Effector memory CD8-positive, alpha-beta T cell (primary cell): Measurements from ENCODE around the gene DARS2.
"Not testable (repeated sequence)": the region's sequence is repeated elsewhere in the genome, so short reads cannot be mapped to it uniquely, and the experiment has no call there.

Experiments
- ATAC-seq: fragments of 150-1000 bp; cut with Tn5 transposase; replicated peaks from 2 replicates; pipeline ENCODE4 v1.10.0; 2021; ENCODE audit warnings: mild to moderate bottlenecking, moderate library complexity
- DNase-seq, 3 experiments: peaks; one replicate each; pipeline ENCODE4 v3.0.0; 2021
- H3K27ac Mint-ChIP-seq, 2 donors: one replicate each; pipeline ENCODE4 v1.8.0; 2022; ENCODE audit warnings: mild to moderate bottlenecking in 2 of 2, mixed read lengths in 2 of 2, moderate library complexity in 2 of 2
- H3K27me3 Mint-ChIP-seq, 2 donors: one replicate each; pipeline ENCODE4 v1.8.0; 2022; ENCODE audit warnings: mixed read lengths in 2 of 2
- H3K36me3 Mint-ChIP-seq: one replicate; pipeline ENCODE4 v1.8.0; 2022; ENCODE audit warnings: mild to moderate bottlenecking, moderate library complexity, mixed read lengths; ENCODE audit not compliant: insufficient read depth
- H3K4me1 Mint-ChIP-seq, 2 donors: one replicate each; pipeline ENCODE4 v1.8.0; 2022; ENCODE audit warnings: low read depth in 2 of 2, mixed read lengths in 2 of 2
- H3K4me3 Mint-ChIP-seq, 2 donors: one replicate each; pipeline ENCODE4 v1.8.0; 2022; ENCODE audit warnings: mild to moderate bottlenecking in 2 of 2, mixed read lengths in 2 of 2, moderate library complexity in 2 of 2
- H3K9me3 Mint-ChIP-seq, 2 donors: one replicate each; pipeline ENCODE4 v1.8.0; 2022; ENCODE audit warnings: mixed read lengths in 2 of 2
- total RNA-seq, 9 experiments: gene quantifications; one replicate each; lab custom pipeline; 2026; lab: John Stamatoyannopoulos, UW

DARS2 gene, protein sequence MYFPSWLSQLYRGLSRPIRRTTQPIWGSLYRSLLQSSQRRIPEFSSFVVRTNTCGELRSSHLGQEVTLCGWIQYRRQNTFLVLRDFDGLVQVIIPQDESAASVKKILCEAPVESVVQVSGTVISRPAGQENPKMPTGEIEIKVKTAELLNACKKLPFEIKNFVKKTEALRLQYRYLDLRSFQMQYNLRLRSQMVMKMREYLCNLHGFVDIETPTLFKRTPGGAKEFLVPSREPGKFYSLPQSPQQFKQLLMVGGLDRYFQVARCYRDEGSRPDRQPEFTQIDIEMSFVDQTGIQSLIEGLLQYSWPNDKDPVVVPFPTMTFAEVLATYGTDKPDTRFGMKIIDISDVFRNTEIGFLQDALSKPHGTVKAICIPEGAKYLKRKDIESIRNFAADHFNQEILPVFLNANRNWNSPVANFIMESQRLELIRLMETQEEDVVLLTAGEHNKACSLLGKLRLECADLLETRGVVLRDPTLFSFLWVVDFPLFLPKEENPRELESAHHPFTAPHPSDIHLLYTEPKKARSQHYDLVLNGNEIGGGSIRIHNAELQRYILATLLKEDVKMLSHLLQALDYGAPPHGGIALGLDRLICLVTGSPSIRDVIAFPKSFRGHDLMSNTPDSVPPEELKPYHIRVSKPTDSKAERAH
- 13.4 to 50.7 (median 30.5) reads per million in 9 experiments for total RNA-seq

DNA sequence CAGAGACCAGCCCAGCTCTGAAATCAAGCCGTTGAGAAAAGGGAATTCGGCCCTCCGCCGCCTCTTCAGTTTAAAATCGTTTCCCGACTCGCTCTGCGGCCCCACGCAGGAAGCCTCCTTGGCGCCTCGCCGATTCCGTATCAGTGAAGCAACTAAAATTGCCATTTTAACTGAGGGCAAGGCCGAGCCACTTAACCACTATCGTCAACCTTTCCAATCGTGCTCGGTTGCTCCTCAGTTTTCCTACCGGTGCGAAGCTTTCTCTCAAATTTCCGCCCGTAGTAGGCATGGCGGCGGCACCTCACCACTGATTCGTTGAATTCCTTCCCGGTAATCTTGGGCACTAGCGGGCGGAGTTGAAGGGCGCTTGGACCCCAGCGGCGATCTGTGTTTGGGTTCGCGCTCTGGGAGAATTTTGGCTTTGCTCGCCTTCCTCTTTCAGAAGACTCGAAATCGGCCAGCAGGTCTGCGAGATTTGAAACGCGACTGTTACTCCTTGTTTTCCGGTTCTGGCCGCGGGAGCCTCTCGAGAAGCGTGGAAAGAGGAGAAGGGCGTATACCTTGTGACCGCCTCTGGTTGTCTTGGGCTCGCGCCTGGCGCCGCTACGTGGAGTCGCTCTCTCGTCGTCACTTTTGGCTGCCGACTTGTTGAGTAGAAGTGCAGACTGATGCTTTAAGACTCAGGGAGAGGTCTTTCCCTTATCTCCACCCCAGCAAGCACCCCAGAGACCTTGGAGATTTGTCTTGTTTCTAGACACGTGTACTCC lies at the start of gene DARS2, which contains the start of gene CENPL:
DARS2 (plus strand) TSS at position 359 of the 767 bp plus-strand sequence. CDS start 557 bp downstream, outside the sequence.
CENPL (minus strand) TSS at position 569 of the 767 bp plus-strand sequence. CDS start 13,584 bp downstream, outside the sequence.
- ATAC-seq = peak; percentile 85
- H3K36me3 Mint-ChIP-seq = peaks cover 21% of the 10 kb centered on the region
- H3K9me3 Mint-ChIP-seq = no peaks in the 10 kb centered on the region
- no peaks in the 10 kb centered on the region for H3K27me3 Mint-ChIP-seq
- H3K4me1 Mint-ChIP-seq = peaks cover 30 to 44% of the 10 kb centered on the region in 2 donors
- H3K27ac Mint-ChIP-seq = peak within 1 kb of the TSS; percentile 93 to 96
- H3K4me3 Mint-ChIP-seq = peak within 1 kb of the TSS; percentile 97 to 100
- DNase-seq = peak; percentile 86 to 90 (median 87)

DNA sequence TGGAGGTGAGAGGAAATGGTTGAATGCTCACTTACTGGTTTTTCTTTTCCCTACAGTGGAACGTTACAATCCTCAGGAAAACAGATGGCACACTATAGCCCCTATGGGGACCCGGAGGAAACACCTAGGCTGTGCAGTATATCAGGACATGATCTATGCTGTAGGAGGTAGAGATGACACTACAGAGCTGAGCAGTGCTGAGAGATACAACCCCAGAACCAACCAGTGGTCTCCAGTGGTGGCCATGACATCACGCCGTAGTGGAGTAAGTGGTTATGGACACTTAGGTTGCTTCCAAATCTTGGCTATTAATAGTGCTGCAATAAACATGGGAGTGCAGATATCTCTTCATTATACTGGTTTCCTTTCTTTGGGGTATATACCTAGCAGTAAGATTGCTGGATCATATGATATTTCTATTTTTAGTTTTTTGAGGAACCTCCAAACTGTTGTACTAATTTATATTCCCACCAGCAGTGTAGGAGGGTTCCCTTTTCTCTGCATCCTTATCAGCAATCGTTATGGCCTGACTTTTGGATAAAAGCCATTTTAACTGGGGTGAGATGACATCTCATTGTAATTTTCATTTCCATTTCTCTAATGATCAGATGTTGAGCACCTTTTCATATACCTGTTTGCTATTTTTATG lies 48.8 kb upstream of the DARS2 start:
- H3K9me3 Mint-ChIP-seq = no peaks in the 10 kb centered on the region
- peaks cover 38% of the 10 kb centered on the region for H3K36me3 Mint-ChIP-seq
- DNase-seq (no peak), ATAC-seq (no peak)
- no peaks in the 10 kb centered on the region for H3K27me3 Mint-ChIP-seq
- peaks cover 2 to 11% of the 10 kb centered on the region in 2 donors for H3K4me1 Mint-ChIP-seq
- H3K4me3 Mint-ChIP-seq = no peak overlapping the region
- H3K27ac Mint-ChIP-seq = peak overlapping the region; percentile 54 to 84

DNA sequence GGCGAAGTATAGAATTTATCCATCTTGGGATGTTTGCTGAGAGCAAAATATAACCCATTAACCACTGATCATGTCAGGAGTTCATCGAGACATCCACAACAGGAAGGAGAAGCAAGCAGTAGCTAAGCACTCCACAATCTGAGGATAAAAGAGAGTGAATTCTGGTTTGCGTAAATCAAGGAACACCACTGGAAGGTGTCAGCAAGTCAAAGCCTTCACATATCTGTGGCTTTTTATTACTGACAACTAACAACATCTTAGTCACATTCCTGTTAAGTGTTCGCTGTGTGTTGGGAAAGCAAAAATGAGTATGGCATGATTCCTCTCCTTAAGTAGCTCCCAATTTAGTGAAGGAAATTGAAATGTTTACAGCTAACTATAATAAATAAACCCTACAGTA lies 44.5 kb upstream of the DARS2 start:
- H3K9me3 Mint-ChIP-seq = no peaks in the 10 kb centered on the region
- no peak for DNase-seq
- peaks cover 71% of the 10 kb centered on the region for H3K36me3 Mint-ChIP-seq
- ATAC-seq = no peak
- peaks cover 2 to 11% of the 10 kb centered on the region in 2 donors for H3K4me1 Mint-ChIP-seq
- no peak overlapping the region for H3K27ac Mint-ChIP-seq
- no peaks in the 10 kb centered on the region for H3K27me3 Mint-ChIP-seq
- H3K4me3 Mint-ChIP-seq = no peak overlapping the region

DNA sequence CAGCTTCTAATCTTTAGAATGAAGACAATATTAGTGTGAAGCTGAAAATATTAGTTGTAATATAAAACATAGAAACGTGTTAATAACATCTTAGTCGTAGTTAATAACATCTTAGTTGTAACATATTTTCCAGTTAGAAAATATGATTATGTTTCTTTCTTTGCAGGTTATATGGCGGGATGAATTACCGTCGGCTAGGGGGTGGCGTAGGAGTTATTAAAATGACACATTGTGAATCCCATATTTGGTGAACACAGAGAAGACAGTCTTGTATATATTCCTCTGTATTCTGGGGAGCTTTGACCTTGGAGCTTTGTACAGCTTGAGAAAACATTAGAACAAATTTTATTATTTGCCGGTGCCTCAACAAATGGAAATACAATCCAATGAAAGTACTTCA lies 39.5 kb upstream of the DARS2 start:
- no peak for ATAC-seq
- Mint-ChIP-seq H3K36me3 (peaks cover 63% of the 10 kb centered on the region), H3K9me3 (no peaks in the 10 kb centered on the region), H3K27ac (peak overlapping the region in 1 of 2 donors; percentile 29), H3K27me3 (no peaks in the 10 kb centered on the region), H3K4me1 (no peaks in the 10 kb centered on the region), H3K4me3 (no peak overlapping the region)
- DNase-seq = no peak

DNA sequence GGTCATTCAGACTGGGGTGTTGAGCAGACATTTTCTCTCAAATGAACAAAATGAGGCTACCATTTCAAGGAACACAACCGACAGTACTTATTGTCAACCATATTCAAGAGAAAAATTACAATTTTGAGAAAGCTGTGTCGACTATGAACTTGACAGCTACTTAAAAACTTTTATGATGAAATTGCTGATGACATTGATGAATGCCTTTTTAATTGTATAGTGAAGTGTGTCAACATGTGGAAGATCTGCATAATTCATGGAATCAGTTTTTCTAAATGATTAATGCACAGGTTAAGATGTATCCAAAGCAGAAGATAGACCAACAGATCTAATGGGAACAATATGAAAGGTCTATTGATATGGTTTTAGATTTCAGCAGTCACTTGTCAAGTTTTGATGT lies 34.6 kb upstream of the DARS2 start:
- ATAC-seq = no peak
- Mint-ChIP-seq H3K27ac (peak overlapping the region in 1 of 2 donors; percentile 49), H3K4me3 (no peak overlapping the region), H3K36me3 (peaks cover 32% of the 10 kb centered on the region), H3K27me3 (no peaks in the 10 kb centered on the region), H3K9me3 (no peaks in the 10 kb centered on the region), H3K4me1 (no peaks in the 10 kb centered on the region)
- DNase-seq = no peak

DNA sequence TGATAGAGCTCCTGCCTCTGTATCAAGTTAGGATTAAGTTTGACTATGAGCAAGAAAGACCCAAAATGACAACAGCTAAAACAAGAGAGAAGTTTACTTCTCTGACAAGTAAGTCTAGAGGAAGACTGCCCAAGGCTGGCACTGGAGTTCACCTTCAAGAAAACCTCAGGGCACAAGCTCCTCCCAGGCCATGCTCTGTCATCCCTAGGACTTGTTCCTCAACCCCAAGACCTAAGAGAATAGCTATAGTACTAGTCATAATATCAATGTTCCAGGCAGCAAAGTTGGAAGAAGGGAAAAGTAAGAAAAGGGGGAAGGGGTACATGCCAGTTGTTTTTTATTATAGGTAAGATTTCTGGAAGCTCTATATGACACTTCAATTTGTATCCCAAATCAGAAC lies 26.4 kb upstream of the DARS2 start:
- ATAC-seq (no peak), DNase-seq (no peak)
- no peaks in the 10 kb centered on the region for H3K4me1 Mint-ChIP-seq
- no peaks in the 10 kb centered on the region for H3K9me3 Mint-ChIP-seq
- peak overlapping the region in 1 of 2 donors; percentile 54 for H3K27ac Mint-ChIP-seq
- no peak overlapping the region for H3K4me3 Mint-ChIP-seq
- H3K27me3 Mint-ChIP-seq = no peaks in the 10 kb centered on the region
- H3K36me3 Mint-ChIP-seq = peaks cover 11% of the 10 kb centered on the region

DNA sequence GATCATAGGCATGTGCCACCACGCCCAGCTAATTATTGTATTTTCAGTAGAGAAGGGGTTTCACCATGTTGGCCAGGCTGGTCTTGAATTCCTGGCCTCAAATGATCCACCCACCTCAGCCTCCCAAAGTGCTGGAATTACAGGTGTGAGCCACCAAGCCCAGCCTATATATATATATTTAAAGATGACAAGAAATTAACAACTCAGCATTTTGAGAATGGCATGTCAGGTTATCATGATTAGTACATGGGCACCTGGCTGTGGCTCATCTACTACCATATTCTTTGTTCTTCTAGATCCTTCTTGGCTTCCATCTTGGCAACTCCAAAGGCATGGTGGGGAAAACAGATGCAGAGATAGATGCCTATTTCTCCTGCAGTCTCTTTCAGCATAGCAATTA lies 24.5 kb upstream of the DARS2 start:
- ATAC-seq, H3K4me1 Mint-ChIP-seq, H3K4me3 Mint-ChIP-seq, DNase-seq, H3K27me3 Mint-ChIP-seq, H3K9me3 Mint-ChIP-seq: not testable (repeated sequence)
- H3K27ac Mint-ChIP-seq = peak overlapping the region in 1 of 2 donors; percentile 55
- H3K36me3 Mint-ChIP-seq = peaks cover 11% of the 10 kb centered on the region

DNA sequence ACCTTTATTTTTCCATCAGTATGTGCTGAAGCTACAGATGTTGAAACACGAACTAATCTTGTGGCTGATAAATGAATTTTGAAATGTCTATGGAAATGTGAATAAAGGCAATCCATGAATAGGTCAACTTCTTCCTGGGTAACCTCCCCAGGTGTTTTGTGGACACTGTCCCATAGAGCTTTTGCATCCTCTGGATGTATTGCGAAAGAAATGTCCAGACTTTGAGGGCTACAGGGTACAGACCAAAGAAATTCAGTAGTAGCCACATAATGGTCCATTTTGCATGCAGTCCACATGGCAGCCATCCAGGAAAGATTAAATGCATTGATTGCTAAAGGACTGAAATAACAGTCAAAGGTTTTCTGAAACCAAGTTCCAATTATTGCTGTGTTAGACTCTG lies 21.5 kb upstream of the DARS2 start:
- no peak for DNase-seq
- H3K9me3 Mint-ChIP-seq = no peaks in the 10 kb centered on the region
- no peaks in the 10 kb centered on the region for H3K4me1 Mint-ChIP-seq
- no peak overlapping the region for H3K27ac Mint-ChIP-seq
- H3K4me3 Mint-ChIP-seq = no peak overlapping the region
- H3K36me3 Mint-ChIP-seq = peaks cover 20% of the 10 kb centered on the region
- no peak for ATAC-seq
- H3K27me3 Mint-ChIP-seq = no peaks in the 10 kb centered on the region

DNA sequence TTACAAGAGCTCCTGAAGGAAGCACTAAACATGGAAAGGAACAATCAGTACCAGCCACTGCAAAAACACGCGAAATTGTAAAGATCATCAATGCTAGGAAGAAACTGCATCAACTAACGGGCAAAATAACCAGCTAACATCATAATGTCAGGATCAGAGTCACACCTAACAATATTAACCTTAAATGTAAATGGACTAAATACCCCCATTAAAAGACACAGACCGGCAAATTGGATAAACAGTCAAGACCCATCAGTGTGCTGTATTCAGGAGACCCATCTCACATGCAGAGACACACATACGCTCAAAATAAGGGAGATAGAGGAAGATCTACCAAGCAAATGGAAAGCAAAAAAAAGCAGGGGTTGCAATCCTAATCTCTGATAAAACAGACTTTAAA lies 10.8 kb upstream of the DARS2 start:
- not testable (repeated sequence) for ATAC-seq, DNase-seq, H3K9me3 Mint-ChIP-seq, H3K27me3 Mint-ChIP-seq, H3K4me3 Mint-ChIP-seq, H3K27ac Mint-ChIP-seq
- peaks cover 14% of the 10 kb centered on the region for H3K36me3 Mint-ChIP-seq
- peaks cover 26 to 28% of the 10 kb centered on the region in 2 donors for H3K4me1 Mint-ChIP-seq

DNA sequence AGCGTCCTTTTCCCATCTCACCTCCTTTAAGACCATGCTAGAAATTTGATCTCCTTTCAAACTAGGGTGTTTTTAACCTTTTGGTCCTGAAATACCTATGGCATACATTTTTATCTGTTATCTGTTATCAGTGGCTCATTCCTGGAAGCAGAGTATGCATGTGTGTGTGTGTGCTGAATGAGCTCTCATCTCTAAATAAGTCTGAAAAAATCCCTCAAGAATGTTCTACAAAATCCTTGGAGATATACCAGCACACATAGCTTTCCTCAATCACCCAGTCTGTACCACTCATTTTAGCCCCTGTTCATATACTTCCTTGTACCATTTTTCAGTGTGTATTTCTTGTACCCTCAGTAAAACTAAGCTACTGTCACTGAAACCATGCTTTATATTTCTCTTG lies 6.0 kb upstream of the DARS2 start:
- no peak for DNase-seq
- Mint-ChIP-seq H3K27ac (no peak overlapping the region), H3K36me3 (peaks cover 2% of the 10 kb centered on the region), H3K4me3 (no peak overlapping the region), H3K27me3 (no peaks in the 10 kb centered on the region), H3K9me3 (no peaks in the 10 kb centered on the region), H3K4me1 (peaks cover 33 to 37% of the 10 kb centered on the region in 2 donors)
- no peak for ATAC-seq

DNA sequence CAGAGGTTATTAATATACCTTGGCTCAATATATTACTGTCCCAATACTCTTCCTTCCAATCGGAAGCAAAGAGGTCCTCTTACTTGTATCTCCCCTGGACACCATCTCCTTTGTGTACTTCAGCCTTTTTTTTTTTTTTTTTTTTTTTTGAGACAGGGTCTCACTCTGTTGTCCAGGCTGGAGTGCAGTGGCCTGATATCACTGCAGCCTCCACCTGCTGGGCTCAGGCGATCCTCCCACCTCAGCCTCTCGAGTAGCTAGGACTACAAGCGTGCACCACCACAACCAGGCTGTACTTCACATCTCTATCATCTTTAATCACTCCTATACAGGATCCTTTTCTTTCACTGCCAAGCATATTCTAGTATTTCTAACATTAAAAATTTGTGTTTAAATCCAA lies 2.8 kb upstream of the DARS2 start:
- Mint-ChIP-seq H3K36me3 (peaks cover 16% of the 10 kb centered on the region), H3K4me3 (no peak overlapping the region), H3K27me3 (no peaks in the 10 kb centered on the region), H3K27ac (no peak overlapping the region), H3K9me3 (no peaks in the 10 kb centered on the region), H3K4me1 (peaks cover 30 to 40% of the 10 kb centered on the region in 2 donors)
- DNase-seq (no peak), ATAC-seq (no peak)

DNA sequence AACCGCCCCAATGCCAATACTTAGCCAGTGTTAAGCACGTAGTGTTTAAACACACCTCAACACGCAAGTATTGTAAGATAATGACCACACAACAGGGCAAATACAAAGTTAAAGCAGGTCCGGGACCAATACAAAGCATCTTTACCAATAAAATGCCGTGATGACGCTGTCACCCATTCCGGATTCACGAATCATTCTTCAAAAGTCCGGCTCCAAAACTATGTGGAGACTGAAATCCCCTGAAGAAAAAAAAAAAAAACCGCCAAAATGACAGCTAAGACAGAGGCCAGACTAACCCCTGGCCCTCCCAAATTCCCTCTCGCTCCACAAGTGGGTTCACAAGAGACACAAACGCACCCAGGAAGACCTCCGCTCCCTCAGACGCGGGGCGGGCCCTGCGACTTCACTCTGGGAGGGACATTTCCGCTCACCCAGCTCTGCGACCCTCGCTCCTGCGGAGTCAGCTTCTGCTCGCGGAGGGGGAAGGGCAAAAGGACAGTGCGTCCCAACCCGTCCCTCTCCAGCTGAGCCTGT lies 625 bp upstream of the DARS2 start:
- peaks cover 30 to 41% of the 10 kb centered on the region in 2 donors for H3K4me1 Mint-ChIP-seq
- ATAC-seq = peak; percentile 9

DNA sequence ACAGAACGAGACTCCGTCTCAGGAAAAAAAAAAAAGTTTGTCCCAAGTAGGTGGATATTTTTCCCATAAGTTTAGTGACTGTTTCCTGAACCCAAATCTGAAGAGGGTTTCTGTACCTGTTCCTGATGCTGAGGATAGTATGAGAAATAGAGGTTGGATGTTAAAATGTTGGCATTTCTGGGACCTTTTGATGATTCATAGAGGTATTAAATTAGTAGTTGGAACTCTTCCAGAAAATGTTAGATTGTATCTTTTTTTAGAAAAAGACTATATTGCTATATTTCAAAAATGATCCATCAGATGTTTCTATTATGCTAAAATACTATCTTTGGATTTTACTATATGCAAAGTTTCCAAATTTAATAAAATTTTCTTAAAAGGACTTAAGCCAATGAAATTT lies 3.1 kb downstream of the DARS2 start:
- Mint-ChIP-seq H3K27me3 (no peaks in the 10 kb centered on the region), H3K36me3 (peaks cover 41% of the 10 kb centered on the region), H3K4me1 (peaks cover 20 to 31% of the 10 kb centered on the region in 2 donors), H3K27ac (no peak overlapping the region), H3K9me3 (no peaks in the 10 kb centered on the region), H3K4me3 (no peak overlapping the region)
- ATAC-seq (no peak), DNase-seq (no peak)

More for the DNA sequence above, 625 bp upstream of the DARS2 start:
- no peak for DNase-seq
- peak overlapping the region; percentile 93 to 96 for H3K27ac Mint-ChIP-seq
- peak overlapping the region; percentile 97 to 100 for H3K4me3 Mint-ChIP-seq
- no peaks in the 10 kb centered on the region for H3K9me3 Mint-ChIP-seq
- H3K27me3 Mint-ChIP-seq = no peaks in the 10 kb centered on the region
- H3K36me3 Mint-ChIP-seq = peaks cover 18% of the 10 kb centered on the region
